Astrocyte of the cerebellum (primary cell): Measurements from ENCODE around the gene PIK3R6.

Source experiments
- DNase-seq: peaks from one replicate; pipeline ENCODE4 v3.0.0-alpha.2; 2011; ENCODE audit warnings: low read depth
- H3K4me3 ChIP-seq: 2 replicates; pipeline ENCODE4 v1.5.1; 2011; ENCODE audit warnings: mild to moderate bottlenecking, low read depth, low read length, moderate library complexity
- in situ Hi-C: cut with HindIII; loops from 2 replicates; pipeline ENCODE4 v1.10.0; 2017; ENCODE audit warnings: low sequenced_read_pairs
- TF ChIP-seq, protein P1 (sequence below): IDR thresholded peaks from 2 replicates; pipeline ENCODE4 v1.5.1; 2012; ENCODE audit warnings: low read length, low read depth, moderate library complexity, mild to moderate bottlenecking; ENCODE audit errors: missing control alignments

The PIK3R6 gene

GRCh38 chr17:8803531-8804420 is 63.7 kb downstream of the PIK3R6 start:
- TF ChIP-seq, protein P1, sequence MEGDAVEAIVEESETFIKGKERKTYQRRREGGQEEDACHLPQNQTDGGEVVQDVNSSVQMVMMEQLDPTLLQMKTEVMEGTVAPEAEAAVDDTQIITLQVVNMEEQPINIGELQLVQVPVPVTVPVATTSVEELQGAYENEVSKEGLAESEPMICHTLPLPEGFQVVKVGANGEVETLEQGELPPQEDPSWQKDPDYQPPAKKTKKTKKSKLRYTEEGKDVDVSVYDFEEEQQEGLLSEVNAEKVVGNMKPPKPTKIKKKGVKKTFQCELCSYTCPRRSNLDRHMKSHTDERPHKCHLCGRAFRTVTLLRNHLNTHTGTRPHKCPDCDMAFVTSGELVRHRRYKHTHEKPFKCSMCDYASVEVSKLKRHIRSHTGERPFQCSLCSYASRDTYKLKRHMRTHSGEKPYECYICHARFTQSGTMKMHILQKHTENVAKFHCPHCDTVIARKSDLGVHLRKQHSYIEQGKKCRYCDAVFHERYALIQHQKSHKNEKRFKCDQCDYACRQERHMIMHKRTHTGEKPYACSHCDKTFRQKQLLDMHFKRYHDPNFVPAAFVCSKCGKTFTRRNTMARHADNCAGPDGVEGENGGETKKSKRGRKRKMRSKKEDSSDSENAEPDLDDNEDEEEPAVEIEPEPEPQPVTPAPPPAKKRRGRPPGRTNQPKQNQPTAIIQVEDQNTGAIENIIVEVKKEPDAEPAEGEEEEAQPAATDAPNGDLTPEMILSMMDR: no peak
- no peak for DNase-seq
- in situ Hi-C loops: no loop called here
- H3K4me3 ChIP-seq: no peak overlapping the region

- DNase-seq: no peak
These were observed 66.2 kb downstream of the PIK3R6 start for GRCh38 chr17:8801135-8801840.

DNA sequence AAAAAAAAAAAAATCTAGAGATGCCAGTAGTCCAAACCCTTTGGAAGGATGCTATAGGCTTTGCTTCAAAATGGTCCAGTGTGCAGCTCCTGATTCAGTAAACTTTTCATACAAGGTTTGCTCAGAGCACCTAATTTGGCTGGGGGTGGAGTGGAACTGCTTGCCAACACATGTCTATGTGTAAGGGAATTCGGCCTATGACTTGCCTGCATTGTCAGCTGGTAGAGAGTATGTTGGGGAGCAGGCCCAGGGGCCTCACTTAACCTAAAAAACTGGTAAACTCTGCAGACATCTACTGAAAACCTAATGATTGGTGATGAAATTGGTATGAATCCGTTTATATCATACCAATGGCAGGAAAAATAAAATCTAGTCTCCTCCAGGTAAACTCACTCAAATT is 66.8 kb downstream of the PIK3R6 start:
- in situ Hi-C loops: no loop called here
- TF ChIP-seq, protein P1: no peak
- H3K4me3 ChIP-seq: no peak overlapping the region
- no peak for DNase-seq

More at GRCh38 chr17:8801135-8801840, 66.2 kb downstream of the PIK3R6 start:
- no peak overlapping the region for H3K4me3 ChIP-seq
- TF ChIP-seq, protein P1: no peak
- in situ Hi-C loops: no loop called here

DNA sequence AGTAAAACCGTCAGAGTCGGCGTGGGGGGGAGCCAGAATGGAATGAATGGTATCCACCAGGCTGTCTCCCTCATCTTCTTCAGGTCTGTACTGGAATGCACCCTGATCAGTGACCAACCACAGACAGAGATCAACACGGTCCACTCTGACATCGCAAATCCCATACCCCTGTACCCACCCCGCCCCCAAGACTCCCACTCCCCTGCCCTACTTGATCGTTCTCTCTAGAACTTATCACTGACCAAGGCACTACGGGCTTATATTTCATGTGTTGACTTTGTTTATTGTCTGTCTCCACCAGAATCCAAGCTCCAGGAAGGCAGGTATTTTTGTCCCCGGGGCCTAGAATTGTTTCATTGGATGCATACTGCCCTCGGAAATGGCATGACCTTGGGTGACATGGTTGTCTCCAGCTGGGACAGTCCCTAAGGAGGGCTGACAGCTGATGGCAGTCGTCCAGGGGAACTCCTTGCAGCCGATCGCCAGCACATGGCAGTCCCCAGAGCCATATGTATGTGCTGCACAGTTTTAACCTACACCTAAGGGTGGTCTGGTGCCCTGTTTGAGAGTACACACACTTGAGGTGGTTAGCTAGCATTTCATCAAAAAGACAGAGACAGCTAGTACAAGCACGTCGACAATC is 67.8 kb downstream of the PIK3R6 start:
- in situ Hi-C loops: no loop called here
- no peak overlapping the region for H3K4me3 ChIP-seq
- no peak for DNase-seq
- TF ChIP-seq, protein P1: no peak

DNA sequence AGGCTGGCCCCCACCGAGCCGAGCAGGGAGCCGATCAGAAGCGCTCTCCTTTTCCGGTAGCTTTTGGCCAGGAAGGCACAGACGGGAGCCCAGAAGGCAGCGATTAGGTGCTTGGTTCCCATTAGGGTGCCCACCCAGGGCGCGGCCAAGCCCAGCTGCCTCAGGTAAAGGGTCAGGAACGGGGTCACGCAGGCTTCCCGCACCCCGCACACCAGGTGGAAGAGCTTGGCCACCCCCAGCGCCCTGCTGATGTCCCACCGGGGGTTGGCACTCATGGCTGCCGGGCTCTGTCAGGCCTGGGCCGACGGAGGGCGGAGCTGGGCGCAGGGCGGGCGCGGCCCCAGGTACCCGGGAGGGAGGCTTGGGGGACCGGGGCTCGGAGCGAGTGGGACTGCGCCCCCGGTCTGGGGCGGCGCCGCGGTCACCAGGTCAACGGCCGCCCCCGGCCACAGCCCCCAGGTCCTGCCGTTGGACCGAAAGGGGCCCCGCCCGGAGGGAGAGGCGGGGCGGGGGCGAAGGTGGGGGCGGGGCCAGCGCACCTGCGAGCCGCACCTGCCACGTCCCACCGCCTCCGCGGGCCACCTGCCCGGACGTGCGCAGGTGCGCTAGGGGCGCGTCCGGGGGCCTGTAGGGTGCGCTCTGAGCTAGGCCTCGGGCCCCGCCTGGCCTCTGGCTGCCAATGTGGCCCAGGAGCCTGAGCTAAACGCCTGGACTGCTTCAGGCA is 68.5 kb downstream of the PIK3R6 start, which contains the start of gene MFSD6L:
Gene MFSD6L (minus strand): TSS at position 520 of the 724 bp plus-strand sequence. CDS start 245 bp downstream, at position 275.
- H3K4me3 ChIP-seq: no peak within 1 kb of the TSS

More for the DNA sequence above, 68.5 kb downstream of the PIK3R6 start, which contains the start of gene MFSD6L:
- in situ Hi-C loops: no loop called here
- TF ChIP-seq, protein P1: no peak
- no peak for DNase-seq
